DMS53 (cell line): ENCODE results near the gene PLA2G2A.
A peak's percentile ranks its signal among the peaks of the same experiment; 100 is the strongest.
"Not testable (repeated sequence)": the region's sequence is repeated elsewhere in the genome, so short reads cannot be mapped to it uniquely, and the experiment has no call there.

Experiments used
- DNase-seq: peaks from one replicate; lab custom pipeline; 2025; lab: John Stamatoyannopoulos, UW

The PLA2G2A gene, protein sequence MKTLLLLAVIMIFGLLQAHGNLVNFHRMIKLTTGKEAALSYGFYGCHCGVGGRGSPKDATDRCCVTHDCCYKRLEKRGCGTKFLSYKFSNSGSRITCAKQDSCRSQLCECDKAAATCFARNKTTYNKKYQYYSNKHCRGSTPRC

DNA sequence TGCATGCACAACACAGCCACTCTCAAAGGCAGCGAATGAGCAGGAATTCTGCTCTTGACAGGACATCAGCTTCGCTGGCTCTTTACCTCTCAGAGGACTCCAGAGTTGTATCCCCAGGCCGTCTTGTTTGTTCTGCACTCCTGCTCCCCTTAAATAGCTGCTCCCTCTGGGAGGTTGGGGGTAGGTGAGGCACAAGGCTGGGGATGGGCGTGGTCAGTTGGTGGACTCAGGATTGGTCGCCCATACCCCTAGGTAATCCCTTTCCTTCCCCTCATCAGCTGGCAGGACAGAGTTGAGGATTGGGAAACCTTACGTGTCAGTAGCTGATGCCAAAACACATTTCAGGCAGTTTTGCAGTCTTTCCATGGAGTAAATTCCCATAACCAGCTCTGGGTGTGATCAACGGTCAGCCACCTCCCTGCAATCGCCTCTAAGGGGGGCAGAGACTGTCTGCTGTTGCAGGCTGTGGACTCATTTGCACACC lies at the start of gene PLA2G2A:
Gene PLA2G2A, minus strand, starts transcription at position 125 of the 484 bp plus-strand sequence. CDS start 845 bp downstream, outside the sequence.
- no peak for DNase-seq

DNA sequence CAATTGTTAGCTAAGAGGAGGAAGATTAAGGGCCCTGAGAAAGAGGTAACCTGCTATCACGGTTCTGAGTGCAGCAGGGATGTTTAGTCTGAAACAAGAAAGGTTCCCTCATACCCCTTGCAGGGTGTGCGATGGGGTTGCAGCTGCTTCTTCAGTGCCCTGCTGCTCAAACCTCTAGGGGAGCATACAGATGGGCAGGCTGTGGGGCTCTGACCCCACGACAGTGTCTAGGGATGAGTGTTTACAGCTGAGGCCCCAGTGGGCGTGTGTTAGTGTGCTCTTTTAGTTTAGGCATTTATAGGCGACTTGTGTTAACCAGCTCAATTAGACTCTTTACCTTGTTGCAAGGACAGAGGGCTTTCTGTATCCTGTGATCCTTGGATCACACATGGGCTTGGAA lies 49.3 kb upstream of the PLA2G2A start:
- DNase-seq: no peak

DNA sequence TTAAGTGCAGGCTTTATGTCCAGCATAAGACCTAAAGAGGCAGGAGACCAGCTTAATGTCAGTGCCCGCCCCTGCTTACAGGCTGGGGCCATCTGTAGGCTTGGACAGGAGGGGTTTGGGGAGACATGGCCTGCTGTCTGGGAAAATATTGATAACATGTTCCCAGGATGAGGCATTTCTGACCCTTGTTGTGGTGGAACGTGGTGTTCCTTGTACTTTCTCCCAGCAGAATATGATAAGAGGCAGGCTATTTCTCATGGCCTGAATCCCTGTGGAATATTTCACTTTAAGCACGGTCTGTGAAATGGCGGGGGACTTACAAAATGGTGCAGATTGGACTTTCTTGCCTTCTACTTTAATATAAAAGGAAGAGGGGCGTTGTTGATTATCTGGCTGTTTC lies 48.7 kb upstream of the PLA2G2A start:
- no peak for DNase-seq

DNA sequence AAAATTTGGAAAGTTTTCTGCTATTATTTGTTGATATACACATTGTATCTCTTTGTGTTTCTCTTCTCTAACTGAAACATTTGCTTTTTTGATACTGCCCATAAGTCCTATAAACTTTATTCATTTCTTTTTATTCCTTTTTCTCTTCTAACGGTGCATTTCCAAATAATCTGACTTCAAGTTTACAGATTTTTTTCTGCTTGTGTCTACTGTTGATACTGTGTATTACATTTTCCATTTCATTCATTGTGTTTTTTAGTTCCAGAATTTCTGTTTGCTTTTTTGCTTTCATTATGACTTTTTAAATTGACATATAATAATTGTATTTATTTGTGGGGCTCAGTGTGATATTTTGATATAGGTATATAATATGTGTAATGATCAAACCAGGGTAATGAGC lies 38.3 kb upstream of the PLA2G2A start:
- no peak for DNase-seq

DNA sequence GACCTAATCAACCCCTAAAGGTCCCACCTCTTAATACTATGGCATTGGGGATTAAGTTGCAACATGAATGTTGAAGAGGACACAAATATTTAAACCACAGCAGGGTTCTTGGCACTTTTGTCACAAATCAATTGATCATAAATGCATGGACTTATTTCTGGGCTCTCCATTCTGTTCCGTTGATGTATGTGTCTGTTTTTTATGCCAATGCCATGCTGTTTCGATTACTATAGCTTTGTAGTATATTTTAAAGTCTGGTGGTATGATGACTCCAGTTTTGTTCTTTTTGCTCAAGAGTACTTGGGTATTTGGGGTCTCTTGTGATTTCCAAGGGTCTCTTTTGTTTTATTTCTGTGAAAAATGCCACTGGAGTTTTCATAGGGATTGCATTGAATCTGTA lies 34.7 kb upstream of the PLA2G2A start:
- no peak for DNase-seq

DNA sequence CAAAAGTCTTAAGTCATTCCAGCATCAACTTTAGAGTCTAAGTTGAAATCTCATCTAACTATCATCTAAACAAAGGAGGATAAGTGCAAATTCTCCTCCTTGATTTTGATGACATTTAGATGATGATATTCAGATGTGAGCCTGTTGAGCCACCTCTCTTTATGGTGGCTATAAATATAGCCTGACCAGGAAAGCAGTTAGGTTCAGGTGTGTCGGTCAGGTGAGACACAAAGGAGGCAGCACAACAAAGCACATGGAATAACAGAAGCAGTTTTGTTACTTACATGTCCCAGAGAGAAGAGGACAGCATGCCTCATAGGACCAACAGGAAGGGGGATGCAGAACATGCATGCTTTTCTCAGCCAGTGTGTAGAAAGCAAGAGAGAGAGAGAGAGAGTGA lies 30.6 kb upstream of the PLA2G2A start:
- DNase-seq: no peak

DNA sequence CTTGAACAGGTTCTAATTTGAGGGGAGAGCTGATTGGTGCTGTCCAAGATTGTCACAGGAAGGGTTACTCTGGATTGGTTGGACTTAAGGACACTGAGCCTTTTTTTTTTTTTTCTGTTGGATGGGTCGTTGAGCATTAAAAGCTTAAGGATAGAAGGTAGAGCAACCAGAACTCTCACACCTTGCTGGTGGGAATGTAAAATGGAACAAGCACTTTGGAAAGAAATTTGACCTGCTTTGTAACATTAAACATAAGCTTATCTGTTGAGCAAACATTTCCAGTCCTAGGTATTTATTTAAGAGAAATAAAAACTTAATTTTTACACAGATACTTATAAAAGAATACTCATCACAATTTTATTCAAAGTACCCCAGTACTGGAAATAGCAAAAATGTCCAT lies 29.8 kb upstream of the PLA2G2A start:
- DNase-seq: no peak

DNA sequence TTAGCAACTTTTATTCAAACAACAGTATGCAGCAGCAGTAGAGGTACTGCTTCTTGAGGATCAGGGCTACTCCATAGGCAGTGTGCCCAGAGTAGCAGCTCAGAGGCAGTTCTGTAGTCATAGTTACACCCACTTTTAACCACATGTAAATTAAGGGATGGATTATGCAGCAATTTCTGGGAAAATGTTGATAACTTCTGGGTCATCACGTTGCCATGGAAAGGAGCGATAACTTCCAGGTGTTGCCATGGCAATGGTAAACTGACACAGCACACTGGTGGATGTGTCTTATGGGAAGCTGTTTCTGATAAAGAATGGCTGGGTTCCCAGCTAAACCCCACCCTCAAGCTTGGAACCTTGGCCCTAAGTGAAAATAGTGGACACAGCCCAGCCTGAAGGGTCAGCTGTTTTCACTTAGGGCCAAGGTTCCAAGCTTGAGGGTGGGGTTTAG lies 29.0 kb upstream of the PLA2G2A start:
- peak; percentile 14 for DNase-seq

DNA sequence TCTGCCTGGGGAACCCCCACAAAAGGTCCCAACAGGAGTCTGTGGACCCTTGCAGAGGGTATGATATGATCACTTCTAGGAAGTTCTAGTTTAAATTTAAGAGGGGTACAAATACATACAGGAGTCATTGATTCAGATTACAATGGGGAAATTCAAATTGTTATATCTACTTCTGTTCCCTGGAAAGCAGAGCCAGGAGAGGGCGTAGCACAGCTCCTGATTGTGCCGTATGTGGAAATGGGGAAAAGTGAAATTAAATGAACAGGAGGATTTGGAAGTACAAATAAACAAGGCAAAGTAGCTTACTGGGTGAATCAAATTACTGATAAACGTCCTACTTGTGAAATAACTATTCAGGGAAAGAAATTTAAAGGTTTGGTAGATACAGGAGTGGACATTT lies 19.4 kb upstream of the PLA2G2A start:
- DNase-seq: not testable (repeated sequence)

DNA sequence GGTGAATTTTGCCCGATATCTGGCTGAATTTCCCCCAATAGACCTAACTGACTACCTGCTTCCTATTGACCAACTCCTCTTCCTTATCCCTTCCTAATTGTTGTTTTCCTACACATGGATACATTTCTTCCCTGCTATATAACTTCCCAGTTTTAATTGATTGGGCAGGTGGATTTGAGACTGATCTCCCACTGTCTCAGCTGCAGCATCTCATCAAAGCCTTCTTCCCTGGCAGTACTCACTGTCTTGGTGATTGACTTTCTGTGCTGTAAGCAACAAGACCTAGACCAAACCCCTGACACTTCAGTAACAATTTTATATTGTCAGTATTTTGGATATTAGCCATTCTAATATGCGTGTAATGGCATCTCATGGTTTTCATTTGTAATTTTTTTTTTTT lies 11.3 kb upstream of the PLA2G2A start:
- no peak for DNase-seq

DNA sequence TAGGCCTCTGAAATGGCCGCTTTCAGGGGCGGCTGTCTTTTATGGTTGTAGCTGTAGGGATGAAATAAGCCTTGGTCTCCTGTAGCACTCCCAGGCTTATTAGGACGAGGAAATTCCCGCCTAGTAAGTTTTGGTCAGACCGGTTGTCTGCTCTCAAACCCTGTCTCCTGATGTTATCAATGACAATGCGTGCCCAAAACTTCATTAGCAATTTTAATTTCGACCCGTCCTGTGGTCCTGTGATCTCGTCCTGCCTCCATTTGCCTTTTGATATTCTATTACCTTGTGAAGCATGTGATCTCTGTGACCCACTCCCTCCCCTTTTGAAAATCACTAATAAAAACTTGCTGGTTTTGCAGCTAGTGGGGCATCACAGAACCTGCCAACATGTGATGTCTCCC lies 10.8 kb upstream of the PLA2G2A start:
- not testable (repeated sequence) for DNase-seq

DNA sequence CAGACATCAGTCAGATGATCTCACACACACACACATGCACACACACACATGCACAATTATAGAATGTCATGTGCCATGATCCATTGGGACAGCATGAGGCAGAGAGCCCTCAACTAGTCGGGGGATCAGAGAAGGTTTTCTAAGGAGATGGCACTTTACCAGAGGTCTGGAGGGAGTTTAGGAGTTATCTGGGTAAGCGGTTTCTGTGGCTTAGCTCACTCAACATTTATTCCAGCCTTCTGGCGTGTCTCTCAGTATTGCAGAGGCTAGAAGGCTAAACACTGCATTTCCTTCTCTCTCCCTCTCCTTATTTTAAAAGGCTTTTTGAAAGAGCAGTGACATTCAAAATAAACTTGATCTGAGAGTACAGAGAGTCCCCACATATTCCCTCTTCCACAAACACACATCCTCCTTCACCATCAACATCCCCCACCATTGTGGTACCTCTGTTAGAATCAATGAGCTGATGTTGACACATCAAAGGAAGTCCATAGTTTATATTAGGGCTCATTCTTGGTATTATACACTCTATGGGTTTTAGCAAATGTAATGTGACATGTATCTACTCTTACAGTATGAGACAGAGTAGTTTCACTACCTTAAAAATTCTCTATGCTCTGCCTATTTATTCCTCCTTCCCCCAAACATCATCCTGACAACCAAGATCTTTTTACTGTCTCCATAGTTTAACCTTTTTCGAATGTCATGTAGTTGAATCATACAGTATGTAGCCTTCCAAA lies 9.0 kb upstream of the PLA2G2A start:
- no peak for DNase-seq

DNA sequence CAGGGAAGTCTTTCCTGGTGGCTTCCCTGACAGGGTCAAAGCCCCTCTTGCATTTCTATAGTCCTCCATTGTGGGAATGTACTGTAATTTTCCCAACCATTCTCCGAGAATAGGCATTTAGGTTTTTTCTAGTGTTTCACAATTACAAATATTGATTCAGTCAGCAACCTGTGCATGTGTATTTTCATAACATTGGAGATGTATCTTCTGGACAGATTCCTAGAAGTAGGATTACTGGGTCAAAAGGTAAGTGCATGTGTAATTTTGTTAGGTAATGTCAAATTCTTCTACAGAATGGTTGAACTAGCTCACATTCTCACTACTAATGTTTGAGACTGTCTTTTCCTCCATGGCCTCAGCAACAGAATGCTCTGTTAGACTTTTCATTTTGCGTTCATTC lies 8.3 kb upstream of the PLA2G2A start:
- no peak for DNase-seq

DNA sequence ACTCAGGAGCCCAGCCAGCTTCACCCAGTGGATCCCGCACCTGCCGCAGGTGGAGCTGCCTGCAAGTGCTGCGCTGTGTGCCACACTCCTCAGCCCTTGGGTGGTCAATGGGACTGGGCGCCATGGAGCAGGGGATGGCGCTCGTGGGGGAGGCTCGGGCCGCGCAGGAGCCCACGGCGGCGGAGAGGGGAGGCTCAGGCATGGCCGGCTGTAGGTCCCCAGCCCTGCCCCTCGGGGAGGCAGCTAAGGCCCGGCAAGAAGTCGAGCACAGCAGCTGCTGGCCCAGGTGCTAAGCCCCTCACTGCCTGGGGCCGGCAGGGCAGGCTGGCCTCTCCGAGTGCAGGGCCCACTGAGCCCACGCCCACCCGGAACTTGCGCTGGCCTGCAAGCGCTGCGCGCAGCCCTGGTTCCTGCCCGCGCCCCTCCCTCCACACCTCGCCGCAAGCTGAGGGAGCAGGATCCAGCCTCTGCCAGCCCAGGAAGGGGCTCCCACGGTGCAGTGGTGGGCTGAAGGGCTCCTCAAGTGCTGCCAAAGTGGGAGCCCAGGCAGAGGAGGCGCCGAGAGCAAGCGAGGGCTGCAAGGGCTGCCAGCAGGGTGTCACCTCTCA lies 5.1 kb upstream of the PLA2G2A start:
- not testable (repeated sequence) for DNase-seq

DNA sequence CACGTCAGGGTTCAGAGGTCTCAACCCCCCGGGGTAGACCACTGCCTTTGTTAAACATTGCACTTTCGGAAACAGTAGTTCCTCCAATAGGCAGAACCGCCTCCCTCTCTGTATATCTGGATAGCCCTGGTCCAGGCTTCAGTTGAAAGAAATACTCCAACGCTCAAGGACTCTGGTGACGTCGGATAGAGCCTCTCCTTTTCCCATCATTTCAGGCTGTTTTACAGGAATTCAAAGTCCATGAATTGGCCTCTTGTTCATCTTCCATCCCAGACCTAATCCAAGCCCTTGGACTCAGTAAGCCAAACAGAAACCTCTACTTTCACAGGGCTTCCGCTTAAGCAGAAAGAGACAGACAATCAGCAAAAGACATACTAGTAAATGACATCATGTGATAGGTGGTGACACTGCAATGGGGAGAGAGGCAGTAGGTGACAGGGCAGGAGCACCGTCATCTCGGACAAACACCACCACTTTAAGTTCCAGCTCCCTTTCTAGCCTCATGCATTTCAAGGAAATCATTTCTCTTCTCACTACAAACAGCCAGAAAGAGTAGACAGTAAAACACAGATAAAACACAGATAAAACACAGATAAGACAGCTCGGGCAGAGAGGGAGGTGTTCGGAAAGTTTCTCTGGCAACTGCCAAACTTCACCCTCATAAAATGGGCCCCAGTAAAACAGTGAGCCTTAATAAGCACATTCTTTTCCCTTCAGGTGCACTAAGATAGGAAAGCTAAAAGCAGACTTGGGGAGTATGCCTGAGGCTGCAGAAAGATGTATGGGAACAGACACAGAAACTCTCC lies 2.3 kb upstream of the PLA2G2A start:
- DNase-seq: no peak

DNA sequence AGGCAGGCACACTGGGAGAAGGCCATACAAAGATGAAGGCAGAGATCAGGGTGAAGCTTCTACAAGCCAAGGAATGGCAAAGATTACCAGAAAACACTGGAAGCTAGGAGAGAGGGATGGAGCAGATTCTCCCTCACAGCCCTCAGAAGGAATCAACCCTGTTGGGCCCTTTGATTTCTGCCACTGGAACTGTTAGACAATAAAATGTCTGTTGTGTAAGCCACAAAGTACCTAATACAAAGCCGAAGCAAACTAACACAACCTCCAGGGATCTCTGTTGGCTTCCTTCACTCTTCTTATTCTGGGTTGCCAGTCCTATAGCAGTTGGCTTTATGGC lies 1.7 kb upstream of the PLA2G2A start:
- no peak for DNase-seq

DNA sequence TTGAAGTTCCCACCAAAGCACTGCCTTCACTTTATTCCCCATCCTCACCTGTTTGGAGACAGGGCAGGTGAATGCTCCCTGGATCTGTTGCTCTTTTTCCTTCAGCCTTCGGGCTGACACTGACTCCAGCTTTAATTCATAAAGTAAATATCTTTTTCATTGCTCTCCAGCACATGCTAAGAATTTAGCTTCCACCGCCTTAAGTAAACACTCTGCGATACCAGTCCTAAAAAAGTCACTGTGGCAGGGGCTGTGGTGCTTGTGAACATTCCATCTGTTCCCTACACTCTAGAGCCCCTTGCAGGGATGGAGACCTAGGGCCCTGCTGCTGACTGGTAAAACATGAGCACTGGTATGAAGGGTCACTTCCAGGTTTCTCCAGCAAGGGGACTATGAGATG lies 896 bp upstream of the PLA2G2A start:
- DNase-seq: no peak

DNA sequence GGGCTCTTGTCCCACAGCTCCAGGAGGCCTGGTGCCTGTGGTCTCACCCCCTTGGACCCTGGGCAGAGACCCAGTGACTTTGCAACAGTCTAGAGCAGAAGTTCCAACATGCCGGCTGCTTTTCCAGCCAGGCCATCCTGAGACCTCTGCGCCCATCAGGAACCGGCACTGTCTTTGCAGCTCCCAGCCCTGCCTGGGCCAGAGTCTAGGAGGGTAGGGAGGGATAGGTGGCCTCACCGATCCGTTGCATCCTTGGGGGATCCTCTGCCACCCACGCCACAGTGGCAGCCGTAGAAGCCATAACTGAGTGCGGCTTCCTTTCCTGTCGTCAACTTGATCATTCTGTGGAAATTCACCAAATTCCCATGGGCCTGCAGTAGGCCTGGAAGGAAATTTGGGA lies 1.3 kb downstream of the PLA2G2A start:
- no peak for DNase-seq

DNA sequence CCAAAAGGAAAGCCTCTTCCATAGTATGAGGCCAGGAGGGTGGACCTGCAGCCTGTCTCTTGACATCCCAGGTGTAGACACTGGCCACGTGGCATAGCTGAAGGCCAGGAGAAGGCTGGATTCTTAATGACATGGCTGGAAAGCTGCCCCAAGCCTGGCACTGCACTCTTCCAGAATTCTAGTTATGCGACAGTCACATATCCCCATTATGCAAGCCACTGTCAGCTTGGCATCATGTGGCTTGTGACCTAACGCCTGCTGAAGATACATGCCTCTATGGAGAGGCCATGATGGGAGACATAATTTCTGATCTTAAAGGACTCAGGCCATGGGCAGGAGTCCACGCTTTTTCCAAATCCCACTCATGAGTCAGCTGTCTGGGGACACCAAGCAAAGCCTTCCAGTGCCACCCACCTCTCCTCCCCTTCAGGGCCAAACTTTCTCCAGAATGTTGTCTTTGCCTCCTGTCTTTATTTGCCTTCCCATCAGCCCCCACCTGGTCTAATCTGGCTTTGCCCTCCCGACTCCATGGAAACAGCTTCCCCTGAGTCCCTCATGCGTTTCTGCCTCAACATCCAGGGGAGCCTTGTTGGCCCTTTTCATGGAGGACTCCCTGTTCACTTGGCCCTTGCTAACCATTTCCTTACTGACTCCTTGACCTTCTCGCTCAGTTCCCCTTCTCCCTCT lies 3.0 kb downstream of the PLA2G2A start:
- no peak for DNase-seq

DNA sequence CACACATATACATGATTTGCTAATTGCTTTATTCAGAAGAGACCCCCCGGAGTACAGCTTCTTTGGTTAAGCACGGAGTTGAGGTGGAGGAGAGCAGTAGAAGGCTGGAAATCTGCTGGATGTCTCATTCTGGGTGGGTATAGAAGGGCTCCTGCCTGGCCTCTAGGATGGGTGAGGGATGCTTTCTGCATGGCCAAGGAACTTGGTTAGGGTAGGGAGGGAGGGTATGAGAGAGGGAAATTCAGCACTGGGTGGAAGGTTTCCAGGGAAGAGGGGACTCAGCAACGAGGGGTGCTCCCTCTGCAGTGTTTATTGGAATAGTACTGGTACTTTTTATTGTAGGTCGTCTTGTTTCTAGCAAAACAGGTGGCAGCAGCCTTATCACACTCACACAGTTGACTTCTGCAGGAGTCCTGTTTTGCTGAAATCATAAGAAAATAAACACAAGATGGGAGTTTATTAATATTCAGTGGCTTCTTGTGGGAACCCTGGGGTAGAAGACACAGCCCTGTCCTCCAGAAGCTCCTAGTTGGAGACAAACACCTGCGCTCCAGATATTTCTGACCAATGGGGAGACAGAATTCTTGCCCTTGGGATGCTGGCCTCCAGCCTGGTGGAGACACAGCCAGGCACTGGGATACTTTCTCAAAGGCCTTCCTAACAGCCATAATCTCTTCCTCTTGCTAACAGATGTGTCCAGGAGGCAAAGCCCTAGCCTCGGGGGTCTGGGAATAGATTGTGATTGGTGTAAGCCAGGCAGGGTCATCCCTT lies 3.8 kb downstream of the PLA2G2A start:
- no peak for DNase-seq

DNA sequence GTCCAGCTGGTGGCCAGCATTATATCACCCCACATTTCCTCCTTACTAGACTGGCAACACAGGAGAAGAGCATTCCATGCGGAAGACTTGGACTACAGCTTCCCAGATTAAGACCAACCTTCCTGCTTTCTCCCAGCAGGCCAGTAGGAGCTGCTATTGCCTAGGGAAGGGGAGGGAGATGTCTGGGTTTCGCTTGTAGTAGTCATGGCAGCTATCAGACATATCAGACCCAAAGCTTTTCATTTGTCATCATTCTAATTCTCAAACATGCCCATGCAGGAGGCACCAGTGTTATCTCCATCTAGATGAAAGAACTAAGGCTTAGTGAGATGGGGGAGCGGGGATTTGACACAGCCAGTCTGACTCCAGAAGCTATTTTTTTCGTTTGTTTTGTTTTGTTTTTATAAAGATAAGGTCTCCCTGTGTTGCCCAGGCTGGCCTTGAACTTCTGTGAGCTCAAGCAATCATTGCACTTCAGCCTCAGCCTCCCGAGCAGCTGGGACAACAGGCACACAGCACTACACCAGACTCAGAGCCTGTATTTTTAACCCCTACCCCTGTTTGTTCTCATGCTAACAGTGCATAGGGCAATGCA lies 4.5 kb downstream of the PLA2G2A start:
- DNase-seq: peak; percentile 76
